HL-60 (cell line): Measurements from ENCODE around the gene TICAM2.

Experiments
- DNase-seq, 2 experiments: peaks; one replicate each; pipeline ENCODE4 v3.0.0-alpha.2; 2010 to 2020; ENCODE audit warnings: low read depth in 1 of 2, low spot score in 1 of 2
- H3K27ac ChIP-seq: fragments of 250-450 bp; sonication (Bioruptor Pico); replicated peaks from 2 replicates; pipeline ENCODE4 v1.5.1; 2020; ENCODE audit warnings: mild to moderate bottlenecking, moderate library complexity
- H3K27me3 ChIP-seq: fragments of 250-450 bp; sonication (Bioruptor Pico); 2 replicates; pipeline ENCODE4 v1.5.1; 2021; ENCODE audit warnings: mild to moderate bottlenecking, moderate library complexity; ENCODE audit not compliant: insufficient read depth, poor library complexity, severe bottlenecking
- H3K4me3 ChIP-seq: replicated peaks from 2 replicates; pipeline ENCODE4 v1.5.1; 2011; ENCODE audit warnings: mild to moderate bottlenecking, control low read depth, low read length; ENCODE audit not compliant: insufficient read depth
- CTCF ChIP-seq: IDR thresholded peaks from one replicate; pipeline ENCODE4 v1.5.1; 2011; ENCODE audit warnings: low read length, control low read depth, inconsistent platforms; ENCODE audit not compliant: insufficient read depth
- GABPA ChIP-seq: IDR thresholded peaks from 2 replicates; pipeline ENCODE4 v1.6.1; 2012; ENCODE audit warnings: low read depth
- POLR2AphosphoS5 ChIP-seq: IDR thresholded peaks from 2 replicates; pipeline ENCODE4 v1.6.1; 2012; ENCODE audit warnings: low read depth
- REST ChIP-seq: IDR thresholded peaks from 2 replicates; pipeline ENCODE4 v1.6.1; 2012; ENCODE audit warnings: low read depth; ENCODE audit not compliant: insufficient replicate concordance
- SPI1 ChIP-seq: IDR thresholded peaks from 2 replicates; pipeline ENCODE4 v1.6.1; 2012; ENCODE audit warnings: low read depth, mild to moderate bottlenecking, borderline replicate concordance

TICAM2 gene

GRCh38 chr5:115541611-115542010 is 60.7 kb downstream of the TICAM2 start:
- TF ChIP-seq POLR2AphosphoS5 (no peak), CTCF (no peak)
- Histone ChIP-seq H3K27me3 (no peaks in the 10 kb centered on the region), H3K27ac (peak overlapping the region; percentile 35), H3K4me3 (peak overlapping the region; percentile 54)
- DNase-seq, result no peak

- TF ChIP-seq POLR2AphosphoS5, result no peak
- no peak for TF ChIP-seq SPI1
- TF ChIP-seq REST, result no peak
- Histone ChIP-seq H3K27ac (no peak overlapping the region), H3K27me3 (no peaks in the 10 kb centered on the region), H3K4me3 (no peak overlapping the region)
- no peak for DNase-seq
Observed at GRCh38 chr5:115535479-115536035, 66.7 kb downstream of the TICAM2 start.

GRCh38 chr5:115532517-115532916 is 69.8 kb downstream of the TICAM2 start:
- no peak for DNase-seq
- Histone ChIP-seq H3K4me3 (no peak overlapping the region), H3K27ac (no peak overlapping the region), H3K27me3 (no peaks in the 10 kb centered on the region)
- no peak for TF ChIP-seq SPI1
- TF ChIP-seq REST, result no peak
- no peak for TF ChIP-seq CTCF
- TF ChIP-seq GABPA, result no peak

- TF ChIP-seq SPI1, result peak; percentile 46; the same call in 1 of the 2 replicates
- no peak for TF ChIP-seq POLR2AphosphoS5
- TF ChIP-seq CTCF, result no peak
- Histone ChIP-seq H3K4me3 (no peak overlapping the region), H3K27ac (no peak overlapping the region), H3K27me3 (no peaks in the 10 kb centered on the region)
- DNase-seq, result no peak
Observed at GRCh38 chr5:115531787-115532367, 70.4 kb downstream of the TICAM2 start.
